Ovary (tissue), 3 donors: ENCODE measurements around the gene FKBP1B.

ENCODE experiments used
- EP300 ChIP-seq: sonication (generic); formaldehyde crosslinking; IDR thresholded peaks from one replicate; pipeline ENCODE4 v1.6.1; 2017; ENCODE audit warnings: antibody characterized with exemption
- POLR2A ChIP-seq: fragments of 450-650 bp; IDR thresholded peaks from one replicate; pipeline ENCODE4 v1.6.1; 2017; ENCODE audit warnings: antibody characterized with exemption, mild to moderate bottlenecking, moderate library complexity
- TF ChIP-seq, protein P1 (sequence below), 3 donors: fragments of 450-650 bp in 2 of 3; fragments of 200-600 bp in 1 of 3; IDR thresholded peaks; one replicate each; pipeline versions ENCODE4 v1.5.1 to v1.8.0; 2016 to 2022; ENCODE audit warnings: antibody characterized with exemption in 3 of 3, mild to moderate bottlenecking in 1 of 3
- donor health status: DM: no; HTN: no; CAD: no.

DNA sequence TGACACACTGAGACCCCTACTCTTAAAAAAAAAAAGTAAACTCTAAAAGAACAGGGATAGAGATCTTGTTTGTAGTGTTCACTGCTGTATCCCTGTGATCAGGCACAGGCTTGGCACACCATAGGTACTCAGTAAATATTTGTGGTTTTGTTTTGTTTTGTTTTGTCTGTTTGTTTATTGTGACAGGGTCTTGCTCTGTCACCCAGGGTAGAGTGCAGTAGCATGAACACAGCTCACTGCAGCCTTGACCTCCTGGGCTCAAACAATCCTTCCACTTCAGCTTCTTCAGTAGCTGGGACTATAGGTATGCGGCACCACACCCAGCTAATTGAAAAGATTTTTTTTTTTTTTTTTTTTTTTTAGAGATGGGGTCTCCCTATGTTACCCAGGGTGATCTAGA is 3.4 kb downstream of the FKBP1B start:
- TF ChIP-seq, protein P1, sequence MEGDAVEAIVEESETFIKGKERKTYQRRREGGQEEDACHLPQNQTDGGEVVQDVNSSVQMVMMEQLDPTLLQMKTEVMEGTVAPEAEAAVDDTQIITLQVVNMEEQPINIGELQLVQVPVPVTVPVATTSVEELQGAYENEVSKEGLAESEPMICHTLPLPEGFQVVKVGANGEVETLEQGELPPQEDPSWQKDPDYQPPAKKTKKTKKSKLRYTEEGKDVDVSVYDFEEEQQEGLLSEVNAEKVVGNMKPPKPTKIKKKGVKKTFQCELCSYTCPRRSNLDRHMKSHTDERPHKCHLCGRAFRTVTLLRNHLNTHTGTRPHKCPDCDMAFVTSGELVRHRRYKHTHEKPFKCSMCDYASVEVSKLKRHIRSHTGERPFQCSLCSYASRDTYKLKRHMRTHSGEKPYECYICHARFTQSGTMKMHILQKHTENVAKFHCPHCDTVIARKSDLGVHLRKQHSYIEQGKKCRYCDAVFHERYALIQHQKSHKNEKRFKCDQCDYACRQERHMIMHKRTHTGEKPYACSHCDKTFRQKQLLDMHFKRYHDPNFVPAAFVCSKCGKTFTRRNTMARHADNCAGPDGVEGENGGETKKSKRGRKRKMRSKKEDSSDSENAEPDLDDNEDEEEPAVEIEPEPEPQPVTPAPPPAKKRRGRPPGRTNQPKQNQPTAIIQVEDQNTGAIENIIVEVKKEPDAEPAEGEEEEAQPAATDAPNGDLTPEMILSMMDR (IDR thresholded peaks at IDR 0.05) = no peak
- TF ChIP-seq POLR2A (no peak), EP300 (no peak)
